Measurements from ENCODE around the gene CFAP58.

Gene CFAP58

DNA sequence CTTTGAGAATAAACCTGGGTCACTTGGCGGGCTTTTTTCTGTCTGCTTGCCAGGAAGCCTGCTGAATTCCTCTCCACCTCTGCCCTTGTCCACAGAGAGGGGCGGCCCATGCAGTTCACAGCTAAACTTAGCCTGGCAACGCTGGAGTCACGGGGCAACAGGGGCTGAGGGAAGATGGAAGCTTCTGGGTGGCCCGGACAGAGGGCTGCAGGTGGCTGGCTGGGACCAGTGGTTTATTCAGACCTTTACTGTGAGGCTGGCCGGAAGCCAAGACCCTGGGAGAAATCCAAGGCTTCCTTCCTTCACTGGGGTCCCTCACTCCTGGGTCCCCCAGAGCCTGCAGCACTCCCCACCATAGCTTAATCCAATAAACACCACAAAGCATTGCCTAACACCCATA is 32.4 kb upstream of the CFAP58 start:
- H3K27ac ChIP-seq, result peak overlapping the region; percentile 99
- H3K4me3 ChIP-seq (ENCODE audit: low read depth in 1 of 2, low read length in 1 of 2), result peak overlapping the region; percentile 67 to 72
- H3K27me3 ChIP-seq, result no peaks in the 10 kb centered on the region
- H3K4me1 ChIP-seq (ENCODE audit: control insufficient read depth in 1 of 2, insufficient read depth in 1 of 2, low read depth in 1 of 2, low read length in 1 of 2), result peaks cover 96 to 97% of the 10 kb centered on the region in 2 experiments
- H3K9me3 ChIP-seq, result no peaks in the 10 kb centered on the region
- TF ChIP-seq, protein P1, sequence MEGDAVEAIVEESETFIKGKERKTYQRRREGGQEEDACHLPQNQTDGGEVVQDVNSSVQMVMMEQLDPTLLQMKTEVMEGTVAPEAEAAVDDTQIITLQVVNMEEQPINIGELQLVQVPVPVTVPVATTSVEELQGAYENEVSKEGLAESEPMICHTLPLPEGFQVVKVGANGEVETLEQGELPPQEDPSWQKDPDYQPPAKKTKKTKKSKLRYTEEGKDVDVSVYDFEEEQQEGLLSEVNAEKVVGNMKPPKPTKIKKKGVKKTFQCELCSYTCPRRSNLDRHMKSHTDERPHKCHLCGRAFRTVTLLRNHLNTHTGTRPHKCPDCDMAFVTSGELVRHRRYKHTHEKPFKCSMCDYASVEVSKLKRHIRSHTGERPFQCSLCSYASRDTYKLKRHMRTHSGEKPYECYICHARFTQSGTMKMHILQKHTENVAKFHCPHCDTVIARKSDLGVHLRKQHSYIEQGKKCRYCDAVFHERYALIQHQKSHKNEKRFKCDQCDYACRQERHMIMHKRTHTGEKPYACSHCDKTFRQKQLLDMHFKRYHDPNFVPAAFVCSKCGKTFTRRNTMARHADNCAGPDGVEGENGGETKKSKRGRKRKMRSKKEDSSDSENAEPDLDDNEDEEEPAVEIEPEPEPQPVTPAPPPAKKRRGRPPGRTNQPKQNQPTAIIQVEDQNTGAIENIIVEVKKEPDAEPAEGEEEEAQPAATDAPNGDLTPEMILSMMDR (IDR thresholded peaks at IDR 0.05), result no peak
- peaks cover 44% of the 10 kb centered on the region for H3K36me3 ChIP-seq

DNA sequence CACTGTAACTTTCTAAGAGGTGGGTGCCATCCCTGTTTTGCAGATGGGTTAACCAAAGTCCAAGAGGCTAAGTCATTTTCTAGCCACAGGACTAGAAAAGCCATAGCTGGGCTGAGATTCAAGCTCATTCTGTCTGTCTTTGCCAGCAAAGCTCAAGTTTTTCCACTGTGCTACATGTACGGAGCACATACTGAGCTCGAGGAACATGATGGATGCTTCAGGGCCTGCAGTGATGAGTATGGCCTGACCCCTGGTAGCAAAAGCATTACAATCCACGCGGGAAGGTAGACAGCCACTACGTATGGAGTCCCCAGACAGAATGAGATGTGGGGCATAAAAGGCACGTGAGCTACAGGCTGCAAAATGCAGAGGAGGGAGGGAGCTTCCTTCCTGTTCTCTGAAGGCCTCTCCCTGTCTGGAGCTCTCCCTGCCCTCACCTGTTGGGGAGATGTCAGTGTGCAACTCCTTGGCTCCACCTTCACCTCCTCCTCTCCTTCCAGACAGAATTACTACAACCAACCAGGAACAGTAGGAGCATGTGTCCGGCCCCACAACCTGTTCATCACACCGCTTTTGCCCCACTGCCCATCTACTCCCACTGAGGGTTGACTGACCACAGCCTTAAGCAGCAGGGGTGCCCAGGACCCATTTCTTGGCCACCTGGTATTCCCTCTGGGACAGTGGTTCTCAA is 31.8 kb upstream of the CFAP58 start:
- peak overlapping the region; percentile 99 for H3K27ac ChIP-seq
- peaks cover 39% of the 10 kb centered on the region for H3K36me3 ChIP-seq
- H3K4me1 ChIP-seq (ENCODE audit: control insufficient read depth in 1 of 2, insufficient read depth in 1 of 2, low read depth in 1 of 2, low read length in 1 of 2), result peaks cover 98 to 100% of the 10 kb centered on the region in 2 experiments
- H3K4me3 ChIP-seq (ENCODE audit: low read depth in 1 of 2, low read length in 1 of 2), result peak overlapping the region; percentile 67 to 72
- TF ChIP-seq, protein P1 (IDR thresholded peaks at IDR 0.05), result no peak
- H3K9me3 ChIP-seq, result no peaks in the 10 kb centered on the region
- H3K27me3 ChIP-seq, result no peaks in the 10 kb centered on the region

DNA sequence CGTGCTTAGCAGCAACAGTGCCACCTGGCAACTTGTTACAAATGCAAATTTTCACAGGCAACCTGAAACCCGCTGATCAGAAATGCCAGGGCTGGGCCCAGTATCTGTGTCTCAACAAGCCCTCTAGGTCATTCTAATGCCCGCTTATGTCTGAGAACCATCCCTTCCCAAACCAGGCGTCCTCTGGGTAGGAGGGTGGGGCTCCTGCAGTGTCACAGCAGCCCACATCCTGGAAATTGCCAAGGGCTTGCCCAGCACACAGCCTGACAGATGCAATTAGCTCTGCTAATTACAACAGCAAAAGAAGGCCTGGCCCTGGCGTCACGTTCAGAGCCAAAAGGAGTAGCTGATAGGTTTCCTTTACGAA is 31.2 kb upstream of the CFAP58 start:
- peak overlapping the region; percentile 67 to 72 for H3K4me3 ChIP-seq (ENCODE audit: low read depth in 1 of 2, low read length in 1 of 2)
- no peaks in the 10 kb centered on the region for H3K27me3 ChIP-seq
- peaks cover 37% of the 10 kb centered on the region for H3K36me3 ChIP-seq
- H3K4me1 ChIP-seq (ENCODE audit: control insufficient read depth in 1 of 2, insufficient read depth in 1 of 2, low read depth in 1 of 2, low read length in 1 of 2), result peaks cover 98 to 100% of the 10 kb centered on the region in 2 experiments
- no peaks in the 10 kb centered on the region for H3K9me3 ChIP-seq
- TF ChIP-seq, protein P1 (IDR thresholded peaks at IDR 0.05), result no peak
- peak overlapping the region; percentile 99 for H3K27ac ChIP-seq

DNA sequence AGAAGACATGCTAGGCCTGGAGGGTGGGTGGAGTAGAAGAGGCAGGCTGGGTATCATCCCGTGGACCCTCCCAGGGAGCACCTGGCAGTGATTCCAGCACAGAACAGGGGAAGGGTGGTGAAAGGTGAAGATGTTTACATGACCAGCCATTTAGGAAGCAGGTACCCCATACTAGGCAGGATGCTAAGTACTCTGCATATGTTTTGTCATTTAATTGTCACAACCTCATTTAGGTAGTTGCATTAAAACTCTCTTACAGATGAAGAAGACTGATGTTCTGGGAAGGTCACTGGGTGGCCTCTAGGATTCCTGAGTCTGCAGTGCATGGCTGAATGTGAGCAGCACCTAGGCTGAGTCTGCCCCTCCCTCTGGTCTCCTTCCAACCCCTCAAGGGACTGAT is 30.5 kb upstream of the CFAP58 start:
- H3K4me1 ChIP-seq (ENCODE audit: control insufficient read depth in 1 of 2, insufficient read depth in 1 of 2, low read depth in 1 of 2, low read length in 1 of 2), result peaks cover 98 to 100% of the 10 kb centered on the region in 2 experiments
- peak overlapping the region; percentile 99 for H3K27ac ChIP-seq
- H3K4me3 ChIP-seq (ENCODE audit: low read depth in 1 of 2, low read length in 1 of 2), result peak overlapping the region; percentile 67 to 72
- no peaks in the 10 kb centered on the region for H3K27me3 ChIP-seq
- no peaks in the 10 kb centered on the region for H3K9me3 ChIP-seq
- peaks cover 35% of the 10 kb centered on the region for H3K36me3 ChIP-seq
- TF ChIP-seq, protein P1 (IDR thresholded peaks at IDR 0.05), result no peak

DNA sequence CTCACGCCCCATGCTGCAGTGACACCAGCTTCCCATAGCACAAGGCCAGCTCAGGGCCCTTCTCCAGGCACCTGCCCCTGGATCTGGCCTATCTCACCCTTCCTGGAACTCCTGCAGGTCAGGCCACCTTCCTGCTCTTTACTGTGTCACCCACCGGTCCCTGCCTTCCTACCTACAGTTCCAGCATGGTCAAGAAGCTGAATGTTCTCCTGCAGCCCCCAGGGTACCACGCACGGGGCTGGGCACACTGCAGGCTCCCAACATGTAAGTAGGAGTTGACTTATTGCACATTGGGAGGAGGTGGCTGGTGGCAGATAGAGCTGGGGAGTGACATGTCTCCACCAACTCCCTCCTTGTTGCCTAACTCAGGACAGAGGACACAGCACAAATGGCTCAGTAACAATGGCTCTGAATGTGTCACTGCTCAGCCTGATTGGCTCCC is 29.9 kb upstream of the CFAP58 start:
- peak overlapping the region; percentile 67 to 72 for H3K4me3 ChIP-seq (ENCODE audit: low read depth in 1 of 2, low read length in 1 of 2)
- no peaks in the 10 kb centered on the region for H3K9me3 ChIP-seq
- H3K27ac ChIP-seq, result peak overlapping the region; percentile 99
- TF ChIP-seq, protein P1 (IDR thresholded peaks at IDR 0.05), result no peak
- H3K27me3 ChIP-seq, result no peaks in the 10 kb centered on the region
- H3K4me1 ChIP-seq (ENCODE audit: control insufficient read depth in 1 of 2, insufficient read depth in 1 of 2, low read depth in 1 of 2, low read length in 1 of 2), result peaks cover 98 to 100% of the 10 kb centered on the region in 2 experiments
- peaks cover 31% of the 10 kb centered on the region for H3K36me3 ChIP-seq
